ENCODE results near the gene GLP1R. TPM values are rescaled to one million over a fixed set of nuclear protein-coding genes. Genes with fewer than 3 reads are reported as not detected.

GLP1R gene
- total RNA-seq, 1 experiment from 2014 or later = not detected

DNA sequence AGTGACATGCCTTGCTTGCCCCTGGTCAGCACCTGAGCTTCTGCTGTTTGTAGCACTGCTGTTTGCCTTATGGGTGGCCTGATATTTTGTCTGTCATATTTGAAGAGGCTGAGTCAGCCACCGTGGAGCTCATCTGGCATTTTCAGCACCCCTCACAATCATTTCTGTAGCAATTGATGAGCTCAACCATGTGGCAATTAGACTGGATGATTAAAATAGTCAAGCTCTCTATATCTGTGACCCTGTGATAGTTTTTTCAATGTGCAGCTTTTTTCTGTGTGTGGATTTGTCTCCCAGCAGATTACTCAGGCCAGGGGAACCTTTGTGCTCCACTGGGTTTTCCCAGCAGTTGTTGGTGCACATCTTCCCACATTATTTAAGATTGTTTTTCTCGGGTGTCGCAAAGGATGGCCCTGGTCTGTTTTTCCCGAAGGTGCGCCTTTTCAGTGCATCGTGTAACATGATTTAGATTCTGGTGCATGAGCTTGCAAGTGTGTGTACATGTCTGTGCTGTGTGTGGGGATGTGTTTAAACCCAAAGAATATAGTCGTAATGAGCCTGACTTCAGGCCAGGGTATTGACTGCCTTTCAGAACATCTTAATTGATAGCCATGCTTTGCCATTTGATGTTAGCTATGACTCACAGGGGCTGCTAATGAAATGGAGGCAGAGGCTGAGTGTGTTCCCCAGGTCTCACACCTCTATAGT lies 31.6 kb upstream of the GLP1R start (continued):
- TF ChIP-seq, protein P1, sequence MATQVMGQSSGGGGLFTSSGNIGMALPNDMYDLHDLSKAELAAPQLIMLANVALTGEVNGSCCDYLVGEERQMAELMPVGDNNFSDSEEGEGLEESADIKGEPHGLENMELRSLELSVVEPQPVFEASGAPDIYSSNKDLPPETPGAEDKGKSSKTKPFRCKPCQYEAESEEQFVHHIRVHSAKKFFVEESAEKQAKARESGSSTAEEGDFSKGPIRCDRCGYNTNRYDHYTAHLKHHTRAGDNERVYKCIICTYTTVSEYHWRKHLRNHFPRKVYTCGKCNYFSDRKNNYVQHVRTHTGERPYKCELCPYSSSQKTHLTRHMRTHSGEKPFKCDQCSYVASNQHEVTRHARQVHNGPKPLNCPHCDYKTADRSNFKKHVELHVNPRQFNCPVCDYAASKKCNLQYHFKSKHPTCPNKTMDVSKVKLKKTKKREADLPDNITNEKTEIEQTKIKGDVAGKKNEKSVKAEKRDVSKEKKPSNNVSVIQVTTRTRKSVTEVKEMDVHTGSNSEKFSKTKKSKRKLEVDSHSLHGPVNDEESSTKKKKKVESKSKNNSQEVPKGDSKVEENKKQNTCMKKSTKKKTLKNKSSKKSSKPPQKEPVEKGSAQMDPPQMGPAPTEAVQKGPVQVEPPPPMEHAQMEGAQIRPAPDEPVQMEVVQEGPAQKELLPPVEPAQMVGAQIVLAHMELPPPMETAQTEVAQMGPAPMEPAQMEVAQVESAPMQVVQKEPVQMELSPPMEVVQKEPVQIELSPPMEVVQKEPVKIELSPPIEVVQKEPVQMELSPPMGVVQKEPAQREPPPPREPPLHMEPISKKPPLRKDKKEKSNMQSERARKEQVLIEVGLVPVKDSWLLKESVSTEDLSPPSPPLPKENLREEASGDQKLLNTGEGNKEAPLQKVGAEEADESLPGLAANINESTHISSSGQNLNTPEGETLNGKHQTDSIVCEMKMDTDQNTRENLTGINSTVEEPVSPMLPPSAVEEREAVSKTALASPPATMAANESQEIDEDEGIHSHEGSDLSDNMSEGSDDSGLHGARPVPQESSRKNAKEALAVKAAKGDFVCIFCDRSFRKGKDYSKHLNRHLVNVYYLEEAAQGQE (IDR thresholded peaks at IDR 0.05; ENCODE audit: low read depth) = no peak
- no peak for TF ChIP-seq ELF1 (IDR thresholded peaks at IDR 0.05; ENCODE audit: borderline replicate concordance, low read depth)
- TF ChIP-seq EGR1 (IDR thresholded peaks at IDR 0.05; ENCODE audit: low read depth) = no peak
- TF ChIP-seq EZH2 (IDR thresholded peaks at IDR 0.05) = no peak

DNA sequence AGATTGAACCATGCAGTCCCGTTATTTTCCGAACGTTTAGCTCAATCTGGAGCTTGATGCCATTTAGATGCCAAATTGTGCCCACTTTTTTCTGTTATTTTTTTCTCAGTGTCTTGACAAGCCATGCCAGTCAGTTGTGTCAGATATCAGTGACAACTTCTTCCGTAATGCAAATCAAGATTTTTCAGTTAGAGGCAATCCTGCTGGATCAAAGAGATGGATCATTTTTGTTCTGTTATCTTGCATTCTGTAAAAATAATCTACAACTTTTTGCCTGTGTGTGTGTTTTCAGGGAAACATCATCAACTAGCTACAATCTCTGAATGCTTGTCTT lies 31.1 kb upstream of the GLP1R start:
- no peaks in the 10 kb centered on the region for H3K9me3 ChIP-seq (ENCODE audit: control insufficient read depth in 1 of 2, insufficient read depth in 1 of 2, low read depth in 1 of 2, low read length in 2 of 2)
- ATAC-seq (no peak), DNase-seq (ENCODE audit: low read depth, low spot score) (no peak)
- peaks cover 46% of the 10 kb centered on the region for H3K27me3 ChIP-seq (ENCODE audit: insufficient read depth, low read length)
- no peak overlapping the region for H3K9ac ChIP-seq (ENCODE audit: low read length)
- H3K4me2 ChIP-seq (ENCODE audit: low read length) = no peak overlapping the region
- ChIA-PET RAD21 (ENCODE audit: low non-redundant PET in 1 of 2, low total read pairs in 2 of 2, uncharacterized antibody in 2 of 2, unreplicated experiment in 2 of 2) (no interaction called here), POLR2A (no interaction called here), CTCF (no interaction called here)
- H3K27ac ChIP-seq (ENCODE audit: low read depth, low read length) = no peak overlapping the region
- H3K4me1 ChIP-seq (ENCODE audit: control insufficient read depth in 1 of 2, insufficient read depth in 2 of 2, low read length in 2 of 2) = no peaks in the 10 kb centered on the region
- TF ChIP-seq FOSL1 (IDR thresholded peaks at IDR 0.05; ENCODE audit: low read depth) (no peak), SP1 (IDR thresholded peaks at IDR 0.05; ENCODE audit: low read depth) (no peak), SIN3A (IDR thresholded peaks at IDR 0.05; ENCODE audit: low read depth) (no peak)
- TF ChIP-seq, protein P2, sequence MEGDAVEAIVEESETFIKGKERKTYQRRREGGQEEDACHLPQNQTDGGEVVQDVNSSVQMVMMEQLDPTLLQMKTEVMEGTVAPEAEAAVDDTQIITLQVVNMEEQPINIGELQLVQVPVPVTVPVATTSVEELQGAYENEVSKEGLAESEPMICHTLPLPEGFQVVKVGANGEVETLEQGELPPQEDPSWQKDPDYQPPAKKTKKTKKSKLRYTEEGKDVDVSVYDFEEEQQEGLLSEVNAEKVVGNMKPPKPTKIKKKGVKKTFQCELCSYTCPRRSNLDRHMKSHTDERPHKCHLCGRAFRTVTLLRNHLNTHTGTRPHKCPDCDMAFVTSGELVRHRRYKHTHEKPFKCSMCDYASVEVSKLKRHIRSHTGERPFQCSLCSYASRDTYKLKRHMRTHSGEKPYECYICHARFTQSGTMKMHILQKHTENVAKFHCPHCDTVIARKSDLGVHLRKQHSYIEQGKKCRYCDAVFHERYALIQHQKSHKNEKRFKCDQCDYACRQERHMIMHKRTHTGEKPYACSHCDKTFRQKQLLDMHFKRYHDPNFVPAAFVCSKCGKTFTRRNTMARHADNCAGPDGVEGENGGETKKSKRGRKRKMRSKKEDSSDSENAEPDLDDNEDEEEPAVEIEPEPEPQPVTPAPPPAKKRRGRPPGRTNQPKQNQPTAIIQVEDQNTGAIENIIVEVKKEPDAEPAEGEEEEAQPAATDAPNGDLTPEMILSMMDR (IDR thresholded peaks at IDR 0.05 in 2 of 3, conservative IDR thresholded peaks at IDR 0.05 in 1 of 3; ENCODE audit: borderline replicate concordance in 1 of 3, insufficient read depth in 1 of 3, low read depth in 2 of 3, low read length in 2 of 3) = no peak
- no peaks in the 10 kb centered on the region for H4K20me1 ChIP-seq (ENCODE audit: insufficient read depth)
- no peaks in the 10 kb centered on the region for H3K9me2 ChIP-seq (ENCODE audit: insufficient read depth)
- no peak overlapping the region for H2AFZ ChIP-seq (ENCODE audit: low read depth, low read length, poor library complexity, severe bottlenecking)
- no peak overlapping the region for H3K4me3 ChIP-seq (replicated peaks in 1 of 2; ENCODE audit: low read depth in 1 of 2, low read length in 2 of 2)
- H3K36me3 ChIP-seq (ENCODE audit: control insufficient read depth in 1 of 2, insufficient read depth in 2 of 2, low read length in 2 of 2) = no peaks in the 10 kb centered on the region
- no peaks in the 10 kb centered on the region for H3K79me2 ChIP-seq (ENCODE audit: insufficient read depth, low read length)
- BruUV-seq (replicated peaks) = no TSS peak
- intact Hi-C loops (cut with micrococcal nuclease) = no loop called here
